NCI-H510A treated with DMSO at 0.1 percent for 48 hours (cell line): Measurements from ENCODE around the gene C3orf20.
"Not testable (repeated sequence)": the region's sequence is repeated elsewhere in the genome, so short reads cannot be mapped to it uniquely, and the experiment has no call there.

ENCODE experiments used
- DNase-seq: peaks from one replicate; lab custom pipeline; 2025; lab: John Stamatoyannopoulos, UW

Gene C3orf20

DNA sequence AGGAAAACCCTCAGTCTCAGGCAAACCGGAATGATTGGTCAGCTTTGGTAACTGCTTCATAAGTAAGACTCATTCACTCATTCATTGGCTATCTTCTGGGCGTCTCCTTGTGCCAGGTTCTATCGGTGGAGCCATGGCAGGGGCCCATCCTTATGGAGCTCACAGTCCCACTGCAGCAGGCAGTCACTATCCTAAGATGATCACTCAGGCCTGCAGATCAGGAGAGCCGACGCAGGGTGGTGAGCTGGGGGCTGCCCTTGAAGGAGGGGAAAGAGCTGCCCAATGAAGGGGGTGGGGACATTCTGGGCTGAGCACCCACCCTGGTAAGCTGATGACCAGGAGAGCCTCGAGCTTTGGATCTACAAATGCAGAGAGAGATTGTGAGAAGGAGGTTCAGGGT lies 123.3 kb downstream of the C3orf20 start:
- no peak for DNase-seq

DNA sequence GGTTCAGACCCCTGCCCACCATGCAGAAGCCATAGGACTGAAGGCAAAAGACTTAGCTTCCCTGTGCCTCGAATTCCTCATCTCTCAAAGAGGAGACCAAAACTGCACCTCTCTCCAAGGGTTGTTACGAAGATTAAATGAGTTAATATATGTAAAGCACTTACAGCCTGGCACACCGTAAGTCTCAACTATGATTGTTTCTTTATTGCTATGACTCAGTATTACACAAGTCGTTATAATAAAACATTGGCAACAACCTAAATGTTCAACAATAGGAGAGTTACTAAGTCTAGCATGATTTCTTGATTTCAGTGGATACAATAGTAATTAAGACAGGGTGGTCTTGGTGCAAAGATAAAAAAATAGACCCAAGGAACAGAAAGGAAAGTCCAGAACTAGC lies 124.2 kb downstream of the C3orf20 start:
- DNase-seq: no peak

DNA sequence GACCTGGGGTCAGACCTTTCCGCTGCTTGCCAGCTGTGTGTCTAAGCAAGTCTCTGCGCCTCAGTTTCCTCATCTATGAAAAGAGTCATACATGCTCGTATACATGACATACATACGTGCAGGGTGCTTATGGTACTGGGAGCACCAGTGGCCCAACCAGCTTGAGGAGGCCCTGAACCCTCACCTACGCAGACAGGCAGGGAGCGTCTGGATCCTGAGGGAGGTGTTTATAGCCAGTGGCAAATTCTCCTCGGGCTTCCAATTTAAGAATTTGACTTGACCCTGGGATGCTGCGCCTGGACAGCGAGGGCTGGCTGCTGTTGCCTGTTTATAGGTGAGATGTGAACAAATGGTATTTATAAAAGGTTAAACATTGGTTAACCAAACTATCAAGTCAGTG lies 126.1 kb downstream of the C3orf20 start:
- no peak for DNase-seq

DNA sequence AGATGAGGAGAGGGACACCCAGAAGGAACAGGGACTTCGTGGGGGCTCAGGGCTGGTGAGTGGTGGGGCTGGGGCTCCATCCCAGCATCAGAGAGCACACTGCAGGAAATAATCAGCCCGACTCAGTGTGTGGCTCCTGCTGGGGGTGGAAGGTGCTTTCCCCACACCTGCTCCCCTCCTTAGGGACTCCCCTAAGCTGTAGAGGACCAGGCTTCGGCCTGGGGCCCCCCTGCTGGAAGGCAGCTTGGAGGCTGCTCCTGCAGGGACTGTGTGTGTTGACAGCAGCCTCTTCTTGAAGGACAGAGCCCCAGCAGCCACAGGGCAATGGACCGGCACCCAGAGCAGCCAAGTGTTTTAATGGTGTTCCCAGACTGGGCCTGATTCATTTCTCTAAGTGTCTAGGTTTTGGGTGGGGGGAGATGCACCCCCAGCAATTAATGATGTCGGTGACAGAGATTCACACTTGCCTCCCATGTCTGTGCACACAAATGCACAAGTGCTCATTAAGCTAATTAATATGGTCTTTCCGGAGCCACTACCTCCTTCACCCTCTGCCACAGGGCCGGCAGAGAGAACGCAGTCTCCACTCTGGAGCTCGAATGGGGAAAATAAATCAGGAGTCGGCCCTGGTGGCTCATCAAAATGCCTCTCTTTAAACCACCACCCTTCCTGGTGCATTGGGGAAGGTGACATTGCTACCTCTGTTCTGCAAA lies 126.9 kb downstream of the C3orf20 start:
- DNase-seq: no peak

DNA sequence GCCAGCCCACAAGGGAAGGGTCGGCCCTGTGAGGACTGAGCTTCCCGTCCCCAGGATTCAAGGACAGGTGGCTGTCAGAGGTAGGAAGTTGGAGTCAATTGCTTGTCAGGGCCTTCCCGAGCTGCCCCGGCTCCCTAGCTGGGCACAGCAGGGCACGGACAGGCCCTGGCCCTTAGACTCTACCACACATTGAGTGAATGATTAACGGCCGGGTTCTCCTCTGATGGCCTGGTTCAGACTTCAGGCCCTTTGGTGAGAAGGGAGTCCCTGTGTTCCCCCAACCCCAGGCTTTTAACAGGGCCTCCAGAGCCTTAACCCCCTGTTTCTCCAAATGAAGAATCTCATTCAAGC lies 127.4 kb downstream of the C3orf20 start:
- no peak for DNase-seq

DNA sequence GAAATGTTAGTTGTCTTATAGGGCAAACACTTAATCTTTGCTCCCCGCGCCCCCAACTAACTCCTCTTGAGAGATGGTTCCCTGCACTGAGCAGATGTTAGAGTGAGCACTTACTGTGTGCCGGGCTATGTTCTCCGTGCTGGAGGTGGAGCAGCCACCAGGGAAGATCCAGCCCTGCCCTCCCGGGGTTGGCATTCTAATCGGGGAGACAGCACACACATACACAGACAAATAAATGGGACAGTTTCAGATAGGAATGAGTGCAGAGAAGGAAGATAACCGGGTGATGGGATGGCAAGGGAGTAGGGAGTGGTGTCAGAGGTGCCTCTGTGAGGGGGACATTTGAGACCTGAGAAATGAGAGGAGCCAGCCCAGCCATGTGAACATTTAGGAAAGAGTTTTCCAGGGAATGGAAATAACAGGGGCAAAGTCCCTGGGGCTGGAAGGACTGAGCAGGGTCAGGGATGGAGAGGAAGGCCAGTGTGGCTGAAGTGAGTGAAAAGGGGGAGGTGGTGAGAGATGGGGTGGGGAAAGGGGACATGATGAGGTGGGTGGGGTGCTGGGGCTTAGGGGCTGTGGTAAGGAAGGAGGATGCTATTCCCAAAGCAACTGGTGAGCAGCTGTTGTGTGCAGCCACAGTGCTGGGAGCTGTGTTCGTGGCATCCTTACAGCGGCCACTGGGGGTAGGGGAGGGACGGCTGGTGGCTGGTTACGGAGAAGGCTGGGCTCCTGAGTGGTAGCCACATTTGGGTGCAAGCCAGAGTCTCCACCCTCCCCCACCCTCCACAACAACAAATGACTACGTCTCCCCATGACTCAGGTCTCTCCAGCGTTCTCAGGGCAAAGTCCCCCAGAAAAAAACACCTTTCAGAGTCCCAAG lies 128.4 kb downstream of the C3orf20 start:
- no peak for DNase-seq

DNA sequence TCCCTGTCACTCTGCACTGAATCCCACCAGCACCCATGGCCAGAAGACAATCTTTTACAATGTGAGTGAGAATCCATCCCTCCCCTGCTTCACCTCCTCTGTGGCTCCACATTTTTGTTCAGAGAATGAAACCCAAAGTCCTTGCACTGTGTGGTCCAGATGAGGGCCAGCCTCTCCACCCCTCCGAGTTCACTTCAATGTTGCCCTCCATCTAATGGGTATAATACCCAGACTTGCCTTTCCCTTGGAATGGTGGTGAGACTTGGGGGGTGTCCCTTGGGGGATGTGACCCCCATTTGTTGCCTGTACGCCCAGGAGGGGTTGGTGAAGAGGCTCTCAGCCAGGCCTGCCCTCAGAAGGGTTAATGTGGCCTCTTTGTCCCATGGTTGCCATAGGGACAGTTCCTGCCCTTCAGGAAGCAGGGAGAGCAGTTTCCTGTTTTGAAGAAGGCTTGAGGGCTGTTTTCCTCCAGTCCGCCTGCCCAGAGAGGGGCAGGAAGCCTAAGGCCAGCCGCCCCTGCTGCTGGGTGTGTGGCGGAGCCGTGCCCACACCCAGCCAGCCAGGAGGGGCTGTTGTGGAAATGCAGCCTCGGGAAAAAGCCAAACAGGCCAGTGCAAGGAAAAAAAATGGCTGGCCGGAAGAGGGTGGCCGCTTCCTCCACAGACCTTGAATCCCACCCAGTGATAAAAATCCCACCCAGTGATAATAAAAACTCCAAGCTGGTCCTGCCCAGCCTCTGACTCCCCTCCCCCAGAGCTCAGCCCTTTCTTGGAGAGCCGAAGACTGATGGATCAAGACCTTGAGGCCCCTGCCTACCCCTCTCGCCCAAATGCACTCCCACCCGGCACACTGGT lies 129.3 kb downstream of the C3orf20 start:
- DNase-seq: no peak

DNA sequence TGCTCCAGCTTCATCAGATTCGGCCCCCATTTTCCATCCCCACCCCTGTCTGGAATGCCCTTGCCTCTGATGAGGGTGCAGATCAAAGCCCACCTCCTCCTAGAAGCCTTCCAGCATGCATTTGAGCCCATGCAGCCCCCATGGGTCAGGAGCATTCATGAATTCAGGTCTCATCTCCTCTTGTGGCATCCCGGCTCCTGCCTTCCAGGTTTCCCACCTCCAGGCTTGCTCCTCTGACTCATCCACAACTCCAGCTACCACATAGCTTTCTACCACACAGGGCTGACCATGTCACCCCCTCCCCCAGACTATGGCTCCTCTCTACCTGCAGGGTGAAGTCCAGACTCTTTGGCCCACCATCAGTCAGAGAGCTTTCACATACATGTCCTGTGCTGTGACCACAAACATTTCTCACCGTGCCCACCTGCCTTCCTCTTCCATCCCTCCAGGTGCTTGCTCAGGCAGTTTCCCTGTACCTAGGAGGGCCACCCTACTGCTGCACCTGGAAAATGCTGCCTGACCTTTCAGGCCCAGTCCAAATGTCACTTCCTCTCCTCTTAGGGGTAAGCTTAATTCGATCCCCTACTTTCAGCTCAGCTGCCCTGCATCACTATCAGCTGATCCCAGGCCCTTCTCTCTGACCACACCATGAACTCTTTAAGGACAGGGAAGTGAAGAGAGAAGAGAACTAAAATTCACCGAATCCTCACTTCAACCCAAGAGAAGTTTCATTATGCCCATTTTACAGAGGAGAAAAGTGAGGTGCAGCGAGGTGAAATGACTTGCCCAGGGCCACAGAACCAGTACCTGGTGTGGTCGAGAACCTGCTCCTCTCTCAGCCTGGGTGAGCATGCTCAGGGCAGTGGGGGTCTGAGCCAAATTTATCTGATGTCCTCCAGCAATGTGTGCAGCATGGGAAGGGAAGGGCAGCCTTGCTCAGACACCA lies 130.2 kb downstream of the C3orf20 start:
- DNase-seq: no peak

DNA sequence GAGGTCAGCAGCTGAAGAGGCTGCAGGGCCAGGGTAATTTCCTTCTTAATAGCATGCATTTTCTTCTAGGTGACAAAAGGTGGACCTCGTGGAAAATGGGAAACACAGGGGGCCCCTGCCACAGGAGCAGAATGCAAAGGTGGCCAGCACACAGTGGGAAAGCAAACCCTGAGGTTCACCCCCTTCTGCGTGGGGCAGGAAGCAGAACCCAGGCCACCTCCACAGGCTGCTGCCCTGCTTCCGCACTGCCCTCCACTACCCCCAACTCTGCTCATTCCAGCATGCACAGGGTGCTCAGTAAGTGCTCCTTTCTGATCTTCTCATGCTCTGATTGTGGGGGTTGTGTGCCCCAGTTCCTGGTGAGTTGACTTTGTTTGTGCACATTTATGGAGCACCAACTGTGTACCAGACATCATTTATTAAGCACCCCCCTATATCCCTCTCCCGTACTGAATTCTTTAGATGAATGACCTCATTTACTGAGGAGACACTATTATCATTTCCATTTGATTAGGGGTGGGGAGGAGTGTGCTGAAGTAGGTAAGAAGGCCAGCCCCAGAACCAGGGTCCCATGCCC lies 131.1 kb downstream of the C3orf20 start:
- no peak for DNase-seq

DNA sequence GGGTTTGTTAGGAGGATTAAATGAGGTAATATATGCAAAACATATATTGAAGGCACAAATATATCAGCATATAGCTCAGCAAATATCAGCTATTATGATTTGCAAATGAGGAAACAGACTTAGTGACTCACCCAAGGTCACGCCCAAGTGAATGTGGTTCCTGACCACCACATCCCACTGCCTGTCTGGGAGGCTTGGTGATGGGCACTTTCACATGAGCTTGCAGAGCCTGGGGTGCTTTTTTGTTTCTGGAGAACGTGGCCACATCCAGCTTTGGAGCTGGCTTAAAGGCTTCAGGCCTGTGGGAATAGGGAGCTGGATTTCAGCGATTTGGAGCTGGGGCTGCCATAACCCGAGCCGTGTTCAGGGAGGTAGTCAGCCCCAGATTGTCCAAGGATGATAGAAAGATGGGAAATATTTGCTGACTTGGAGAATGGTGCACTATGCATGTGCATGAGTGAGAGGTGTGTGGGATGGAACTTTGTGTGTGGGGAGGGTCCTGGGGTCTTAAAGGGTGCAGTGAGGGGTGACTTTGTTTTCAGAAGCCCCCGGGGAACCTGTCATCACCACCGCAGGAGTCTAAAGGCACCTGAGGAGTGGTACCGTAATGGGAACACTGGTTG lies 131.8 kb downstream of the C3orf20 start:
- DNase-seq: no peak

DNA sequence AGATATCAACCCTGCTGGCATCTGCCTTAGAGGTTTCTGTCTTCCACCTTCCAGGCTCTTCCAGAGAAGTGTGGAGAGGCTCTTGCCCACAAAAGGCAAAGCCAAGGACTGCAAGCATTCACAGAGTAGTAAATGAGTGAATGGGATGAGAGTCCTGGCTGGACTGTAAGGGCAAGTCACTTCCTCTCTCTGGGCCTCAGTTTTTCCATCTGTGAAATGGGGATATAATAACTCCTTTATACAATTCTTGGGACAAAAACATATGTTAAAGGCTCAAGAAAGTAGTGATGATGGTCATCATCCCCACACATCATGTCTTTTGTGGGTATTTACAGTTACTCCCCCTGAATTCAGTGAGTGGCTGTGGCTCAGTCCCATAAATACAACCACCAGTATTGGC lies 133.1 kb downstream of the C3orf20 start:
- no peak for DNase-seq

DNA sequence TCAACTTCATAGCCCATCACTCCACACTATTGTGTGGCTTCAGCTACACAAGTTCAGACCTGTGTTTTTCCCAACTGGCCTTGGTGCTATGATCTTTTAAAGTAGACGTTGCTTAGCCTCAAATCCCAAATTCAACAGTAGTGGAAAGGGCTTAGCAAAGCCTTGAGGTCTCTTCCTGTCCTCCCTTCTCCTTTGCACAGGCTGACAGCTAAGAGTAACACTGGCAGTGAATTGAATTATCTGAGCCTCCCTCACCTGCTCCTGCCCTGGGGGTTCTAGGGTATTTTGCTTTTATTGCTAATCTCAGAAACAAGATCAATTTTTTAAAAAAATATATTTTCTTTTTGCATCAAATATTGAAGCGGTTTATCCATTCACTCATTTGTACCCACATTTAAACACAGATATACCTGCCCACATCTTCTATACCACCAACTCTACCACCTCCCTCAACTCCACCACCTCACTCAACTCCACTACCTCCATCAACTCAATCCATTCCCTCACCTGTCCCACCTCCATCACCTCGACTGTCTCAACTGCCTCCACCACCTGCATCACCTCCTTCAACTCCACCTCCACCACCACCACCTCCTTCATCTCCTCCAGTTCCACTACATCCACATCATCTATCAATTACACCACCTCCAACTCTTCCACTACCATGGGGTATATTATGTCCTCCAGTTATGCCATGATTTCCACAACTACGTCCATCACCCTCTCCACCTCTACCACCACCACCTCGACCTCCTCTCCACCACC lies 133.7 kb downstream of the C3orf20 start:
- DNase-seq: no peak

DNA sequence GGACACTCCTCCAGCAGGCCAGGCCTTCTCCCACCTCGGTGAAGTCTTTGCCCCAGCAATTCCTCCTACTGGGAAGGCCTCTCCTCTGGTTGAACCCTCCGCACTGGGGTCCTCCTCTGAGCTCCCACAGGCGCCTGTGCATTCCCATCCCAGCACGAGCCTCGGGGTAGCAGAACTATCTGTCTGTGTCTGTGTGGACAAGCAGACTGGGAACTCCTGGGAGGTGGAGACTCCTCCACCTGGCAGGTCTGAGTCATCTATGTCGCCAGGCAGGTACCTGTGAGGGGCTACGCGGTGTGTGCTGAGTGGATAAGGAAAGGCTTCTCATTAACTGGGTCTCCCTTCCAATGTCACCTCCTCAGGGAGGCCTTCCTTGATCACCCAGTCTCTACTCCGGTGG lies 134.7 kb downstream of the C3orf20 start:
- DNase-seq: not testable (repeated sequence)

DNA sequence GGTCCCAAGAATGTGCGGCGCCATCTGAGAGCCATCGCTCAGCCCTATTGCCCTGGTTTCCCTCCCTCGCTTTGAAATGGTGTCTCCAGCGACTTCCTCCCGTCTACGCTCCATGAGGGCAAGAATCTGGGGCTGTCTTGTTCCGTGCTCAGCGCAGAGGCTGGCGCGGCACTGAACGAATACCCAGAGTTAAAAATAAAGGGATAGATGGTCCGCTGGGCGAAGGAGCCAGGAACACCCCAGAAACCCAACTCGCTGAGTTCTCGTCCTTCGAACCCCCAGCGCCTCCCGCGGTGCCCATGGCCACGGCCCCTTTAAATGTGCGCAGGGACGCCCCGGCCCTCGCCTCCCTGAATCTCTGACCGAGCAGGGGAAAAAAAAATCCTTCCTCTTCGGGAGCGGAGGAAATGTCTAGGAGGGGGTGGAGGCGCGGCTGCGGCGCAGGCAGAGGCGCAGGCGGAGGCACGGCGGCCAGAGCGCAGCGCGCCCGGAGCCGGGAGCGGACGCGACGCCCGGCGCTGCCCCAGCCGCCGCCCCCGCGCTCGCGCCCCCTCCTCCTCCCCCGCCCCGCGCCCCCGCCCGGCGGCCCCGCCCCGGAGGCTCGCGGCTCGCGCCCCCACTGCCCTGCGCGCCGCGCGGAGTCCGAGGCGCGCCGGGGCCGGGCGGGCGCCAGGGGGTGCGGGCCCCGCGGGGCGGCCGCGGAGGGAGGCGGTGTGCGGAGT lies 135.3 kb downstream of the C3orf20 start:
- no peak for DNase-seq

DNA sequence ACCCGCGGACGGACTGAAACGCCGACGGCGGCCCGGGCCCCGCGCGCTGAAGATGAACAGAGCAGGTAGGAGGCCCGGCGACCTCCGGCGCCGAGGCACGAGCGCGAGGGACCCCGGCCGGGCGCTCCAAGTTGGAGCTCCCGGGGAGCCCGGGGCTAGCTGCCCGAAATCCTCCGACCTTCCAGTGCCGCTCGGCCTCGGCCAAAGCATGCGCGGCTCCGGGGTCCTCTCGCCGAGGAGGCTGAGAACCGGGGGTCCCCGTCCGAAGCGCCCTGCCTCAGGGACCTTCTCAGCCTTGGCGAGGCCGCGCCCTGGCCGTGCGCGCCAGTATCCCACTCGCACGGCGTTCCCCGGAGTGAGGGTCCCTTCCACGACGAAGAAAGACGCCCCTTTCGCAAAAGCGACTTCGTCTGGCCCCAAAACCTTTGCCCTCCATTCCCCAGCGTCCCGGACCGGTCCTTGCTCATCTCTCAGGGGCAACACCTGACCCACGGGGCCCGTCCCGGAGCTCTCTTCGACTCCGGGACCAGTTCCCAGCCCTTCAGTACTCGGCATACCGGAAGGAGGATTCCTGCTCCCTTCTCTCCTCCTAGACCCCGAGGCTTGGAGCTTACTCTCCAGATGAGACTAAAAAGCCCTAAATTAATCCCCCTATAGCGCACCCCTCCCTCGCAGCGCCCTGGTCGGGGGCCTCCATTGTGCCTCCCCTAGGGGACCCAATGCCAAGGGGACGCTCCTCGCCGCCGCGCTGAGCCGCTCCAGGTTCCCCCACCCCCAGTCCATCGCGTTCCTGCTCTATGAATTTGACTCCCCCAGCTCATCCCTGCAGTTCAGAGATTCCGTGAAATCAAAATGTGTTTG lies 136.1 kb downstream of the C3orf20 start:
- DNase-seq: no peak

DNA sequence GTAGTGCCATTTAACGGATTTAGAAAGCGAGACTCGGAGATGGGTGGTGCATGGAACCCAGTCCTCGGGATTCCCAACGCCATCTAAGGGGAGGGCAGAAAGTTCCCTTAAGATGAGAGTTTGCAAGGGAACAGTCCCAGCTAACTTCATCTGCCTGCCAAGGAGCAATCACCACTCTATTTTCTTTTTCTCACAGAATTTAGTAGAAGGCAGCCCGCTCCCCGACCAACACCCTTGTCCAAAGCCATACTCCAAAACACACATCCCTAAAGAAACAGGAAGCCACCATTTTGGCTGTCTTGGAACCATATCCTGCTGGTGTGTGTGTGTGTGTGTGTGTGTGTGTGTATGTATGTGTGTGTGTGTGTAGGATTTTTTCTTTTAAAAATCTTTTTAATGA lies 136.7 kb downstream of the C3orf20 start:
- DNase-seq: no peak

DNA sequence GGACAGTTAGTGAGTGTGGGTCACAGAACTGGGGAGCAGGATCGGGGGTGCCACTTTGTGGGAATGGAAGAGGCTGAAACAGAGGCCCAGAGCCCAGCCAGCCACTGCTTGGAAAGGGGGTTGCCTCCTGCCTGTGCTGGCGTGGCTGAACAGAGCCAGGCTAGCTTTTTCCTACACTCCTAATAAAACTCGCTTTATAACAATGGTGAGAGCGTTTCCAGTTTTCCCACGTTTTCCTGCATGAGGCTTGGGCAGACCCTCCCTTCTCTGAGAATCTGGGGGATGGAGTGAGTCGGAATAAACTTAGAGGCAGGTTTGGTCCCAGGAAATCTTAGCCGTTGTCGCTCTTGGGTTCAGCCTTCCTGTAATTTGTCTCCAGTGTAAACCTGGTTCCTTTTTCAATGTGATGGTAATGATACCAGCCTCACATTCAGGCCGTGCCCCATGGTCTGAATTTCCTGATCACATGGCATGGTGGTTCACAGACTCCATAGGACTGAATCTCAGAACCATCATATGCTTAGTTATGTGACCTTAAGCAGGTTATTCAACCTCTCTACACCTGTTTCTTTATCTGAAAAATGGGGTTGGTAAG lies 137.4 kb downstream of the C3orf20 start:
- DNase-seq: no peak

DNA sequence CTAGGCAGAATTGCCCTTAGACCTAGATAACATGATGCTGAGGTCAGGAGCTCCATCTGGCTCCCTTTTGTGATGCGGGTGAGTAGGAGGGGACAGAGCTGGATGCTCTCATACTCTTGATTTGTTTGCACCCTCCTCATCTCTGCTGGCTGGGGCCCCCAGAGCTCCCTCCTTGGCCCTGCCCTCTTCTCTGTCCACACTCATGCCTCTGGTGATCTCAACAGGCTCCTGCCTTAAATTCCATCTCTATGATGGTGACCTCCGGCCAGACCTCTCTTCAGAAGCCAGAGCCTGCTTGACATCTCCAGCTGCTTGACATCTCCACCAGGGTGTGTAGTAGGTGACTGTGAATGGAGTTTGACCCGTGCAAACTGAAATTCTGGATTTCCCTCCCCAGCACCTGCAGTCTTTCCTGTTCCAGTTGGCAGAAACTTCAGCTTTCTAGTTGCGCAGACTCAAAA lies 139.5 kb downstream of the C3orf20 start:
- no peak for DNase-seq
